Astrocyte of the spinal cord (primary cell): ENCODE data around the gene IL36B.

Experiments used
- DNase-seq: peaks from one replicate; pipeline ENCODE4 v3.0.0; 2011; ENCODE audit warnings: low read depth, low spot score
- H3K4me3 ChIP-seq: 2 replicates; pipeline ENCODE4 v1.5.1; 2011; ENCODE audit warnings: low read depth, mild to moderate bottlenecking, low read length, moderate library complexity
- CTCF ChIP-seq: IDR thresholded peaks from 2 replicates; pipeline ENCODE4 v1.5.1; 2012; ENCODE audit warnings: low read depth, mild to moderate bottlenecking, low read length, inconsistent platforms
- in situ Hi-C: cut with HindIII; loops from 2 replicates; pipeline ENCODE4 v1.10.0; 2017; ENCODE audit warnings: low sequenced_read_pairs

IL36B gene

GRCh38 chr2:113007250-113007649, 45.4 kb downstream of the IL36B start:
- no peak overlapping the region for H3K4me3 ChIP-seq
- TF ChIP-seq CTCF: no peak
- in situ Hi-C loops: no loop called here
- no peak for DNase-seq

GRCh38 chr2:113005030-113005509, 47.6 kb downstream of the IL36B start, which contains the start of gene IL36A:
Gene IL36A (plus strand): TSS chr2:113005459. CDS start chr2:113005872, 413 bp downstream.
- no peak for TF ChIP-seq CTCF
- no peak within 1 kb of the TSS for H3K4me3 ChIP-seq
- in situ Hi-C loops: no loop called here
- DNase-seq: no peak

- in situ Hi-C loops: no loop called here
- DNase-seq: no peak
- no peak overlapping the region for H3K4me3 ChIP-seq
- TF ChIP-seq CTCF: no peak
Measured at GRCh38 chr2:113002677-113003076, 50.0 kb downstream of the IL36B start.

GRCh38 chr2:113000436-113000835, 52.2 kb downstream of the IL36B start:
- no peak for TF ChIP-seq CTCF
- no peak overlapping the region for H3K4me3 ChIP-seq
- in situ Hi-C loops: no loop called here
- DNase-seq: no peak

- no peak for DNase-seq
- in situ Hi-C loops: no loop called here
- no peak for TF ChIP-seq CTCF
- H3K4me3 ChIP-seq: no peak overlapping the region
Measured at GRCh38 chr2:112997151-112997550, 55.5 kb downstream of the IL36B start.

- in situ Hi-C loops: no loop called here
- H3K4me3 ChIP-seq: no peak overlapping the region
- no peak for TF ChIP-seq CTCF
- DNase-seq: no peak
Measured at GRCh38 chr2:112996635-112997034, 56.0 kb downstream of the IL36B start.
